Measurements from ENCODE around the gene VCP. TPM values are rescaled to one million over a fixed set of nuclear protein-coding genes. Genes with fewer than 3 reads are reported as not detected.

Gene VCP
- total RNA-seq, 2 experiments from 2014 or later = 215 to 224 TPM

- Mint-ChIP-seq H3K27ac (no peak overlapping the region), H3K9me3 (no peaks in the 10 kb centered on the region), H3K27me3 (no peaks in the 10 kb centered on the region), H3K36me3 (ENCODE audit: low read depth) (peaks cover 65% of the 10 kb centered on the region), H3K4me1 (ENCODE audit: low read depth) (peaks cover 42% of the 10 kb centered on the region), H3K4me3 (no peak overlapping the region)
- DNase-seq (no peak), ATAC-seq (no peak)
- intact Hi-C loops (cut with micrococcal nuclease) = no loop called here
- CTCF ChIA-PET = no interaction called here
- TF ChIP-seq CTCF (IDR thresholded peaks at IDR 0.05) = no peak
- POLR2A ChIA-PET = interaction anchor here (0.7 to 7.5 kb wide), 2 partner anchors 19 to 431 kb away, joined by 3 to 101 read pairs; partner anchors contain the start of gene PIGO
These were observed 2.9 kb upstream of the VCP start for GRCh38 chr9:35075358-35075757.

DNA sequence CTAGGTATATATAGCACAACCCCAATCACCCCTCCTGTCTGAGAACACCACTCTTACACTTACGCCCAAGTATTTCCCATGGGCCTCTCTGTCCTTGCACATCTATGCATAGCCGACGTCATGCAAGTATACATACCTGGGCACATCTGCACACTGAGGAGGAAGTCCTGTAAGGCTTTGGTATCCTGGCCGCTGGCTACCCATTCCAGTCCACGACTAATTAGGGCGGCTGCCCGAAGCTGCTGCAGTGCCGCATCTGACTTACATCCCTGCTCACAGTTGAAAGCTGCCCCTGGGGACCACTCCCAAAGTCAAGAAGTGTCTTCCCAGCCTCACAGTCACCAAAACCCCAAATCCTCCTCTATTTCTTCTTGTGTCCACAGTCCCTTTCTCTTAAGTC lies 2.4 kb upstream of the VCP start:
- Mint-ChIP-seq H3K9me3 (no peaks in the 10 kb centered on the region), H3K4me3 (no peak overlapping the region), H3K27me3 (no peaks in the 10 kb centered on the region), H3K27ac (peak overlapping the region; percentile 20), H3K36me3 (ENCODE audit: low read depth) (peaks cover 69% of the 10 kb centered on the region), H3K4me1 (ENCODE audit: low read depth) (peaks cover 45% of the 10 kb centered on the region)
- intact Hi-C loops (cut with micrococcal nuclease) = loop anchor here (5.0 kb wide), 1 partner anchor 82 kb away; no protein-coding TSS in a partner anchor
- ChIA-PET CTCF (no interaction called here), POLR2A (interaction anchor here (7.5 kb wide), 1 partner anchor 20 kb away, joined by 101 read pairs; the partner anchor contains the start of gene PIGO)
- DNase-seq = no peak
- ATAC-seq = no peak
- no peak for TF ChIP-seq CTCF (IDR thresholded peaks at IDR 0.05)

- no peak for DNase-seq
- TF ChIP-seq CTCF (IDR thresholded peaks at IDR 0.05) = no peak
- ChIA-PET POLR2A (interaction anchor here (1.0 kb wide), 1 partner anchor 22 kb away, joined by 4 read pairs; the partner anchor contains the start of gene PIGO), CTCF (no interaction called here)
- ATAC-seq = no peak
- intact Hi-C loops (cut with micrococcal nuclease) = loop anchor here (5.0 kb wide), 1 partner anchor 82 kb away; no protein-coding TSS in a partner anchor
- Mint-ChIP-seq H3K27me3 (no peaks in the 10 kb centered on the region), H3K4me3 (no peak overlapping the region), H3K27ac (no peak overlapping the region), H3K36me3 (ENCODE audit: low read depth) (peaks cover 72% of the 10 kb centered on the region), H3K9me3 (no peaks in the 10 kb centered on the region), H3K4me1 (ENCODE audit: low read depth) (peaks cover 49% of the 10 kb centered on the region)
These were observed 1.7 kb upstream of the VCP start for GRCh38 chr9:35074141-35074540.

DNA sequence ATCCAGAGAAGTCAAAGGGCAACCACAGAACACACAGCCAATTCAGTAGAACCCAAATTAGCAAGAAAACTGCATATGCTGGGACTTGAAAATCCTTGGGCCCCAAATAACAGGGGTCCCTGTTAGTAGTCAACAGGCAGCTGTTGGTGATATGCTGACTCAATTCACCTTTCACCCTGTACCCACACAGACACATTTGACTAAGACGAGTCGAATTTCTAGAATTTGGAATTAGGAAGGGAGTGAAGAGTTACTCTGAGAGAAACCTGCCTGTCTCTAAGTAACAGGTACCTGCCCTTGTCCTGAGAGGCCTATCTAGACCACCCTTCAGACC lies 821 bp upstream of the VCP start:
- peak overlapping the region; percentile 94 for H3K4me3 Mint-ChIP-seq
- DNase-seq (peak; percentile 14), ATAC-seq (no peak)
- ChIA-PET POLR2A (interaction anchor here (0.9 to 2.9 kb wide), 4 partner anchors 23 to 84 kb away, joined by 3 to 10 read pairs (median 6); partner anchors contain the start of genes ATOSB and PIGO), CTCF (interaction anchor here (2.2 kb wide), 1 partner anchor 21 kb away, joined by 14 read pairs; no protein-coding TSS in a partner anchor)
- no peaks in the 10 kb centered on the region for H3K27me3 Mint-ChIP-seq
- H3K9me3 Mint-ChIP-seq = no peaks in the 10 kb centered on the region
- intact Hi-C loops (cut with micrococcal nuclease) = loop anchor here (5.0 kb wide), 1 partner anchor 81 kb away; no protein-coding TSS in a partner anchor
- TF ChIP-seq CTCF (IDR thresholded peaks at IDR 0.05) = no peak
- H3K4me1 Mint-ChIP-seq (ENCODE audit: low read depth) = peaks cover 53% of the 10 kb centered on the region
- H3K36me3 Mint-ChIP-seq (ENCODE audit: low read depth) = peaks cover 71% of the 10 kb centered on the region
- peak overlapping the region; percentile 94 for H3K27ac Mint-ChIP-seq

GRCh38 chr9:35071814-35072460 lies 488 bp downstream of the VCP start:
- CTCF ChIA-PET = interaction anchor here (0.9 to 2.6 kb wide), 11 partner anchors 8 to 461 kb away, joined by 3 to 14 read pairs (median 5); partner anchors contain the start of genes FANCG and PIGO
- ATAC-seq = peak; percentile 56
- TF ChIP-seq CTCF (IDR thresholded peaks at IDR 0.05) = peak; percentile 40
- Mint-ChIP-seq H3K4me1 (ENCODE audit: low read depth) (peaks cover 56% of the 10 kb centered on the region), H3K36me3 (ENCODE audit: low read depth) (peaks cover 73% of the 10 kb centered on the region), H3K4me3 (peak overlapping the region; percentile 94), H3K9me3 (no peaks in the 10 kb centered on the region), H3K27ac (peak overlapping the region; percentile 94), H3K27me3 (no peaks in the 10 kb centered on the region)
- DNase-seq = peak; percentile 78
- intact Hi-C loops (cut with micrococcal nuclease) = loop anchor here (5.0 kb wide), 1 partner anchor 80 kb away; no protein-coding TSS in a partner anchor
- POLR2A ChIA-PET = interaction anchor here (0.6 to 3.8 kb wide), 24 partner anchors 8 to 685 kb away, joined by 3 to 34 read pairs (median 6); partner anchors contain the start of genes ATOSB, FANCG and STOML2

All from activated CD8-positive, alpha-beta T cell treated with anti-CD3 and anti-CD28 coated beads for 36 hours (primary cell).